ENCODE data around the gene LRMDA. TPM values are rescaled to one million over a fixed set of nuclear protein-coding genes. Genes with fewer than 3 reads are reported as not detected.
"Not testable (repeated sequence)": the region's sequence is repeated elsewhere in the genome, so short reads cannot be mapped to it uniquely, and the experiment has no call there.

The LRMDA gene
- total RNA-seq, 1 experiment from 2014 or later: not detected

DNA sequence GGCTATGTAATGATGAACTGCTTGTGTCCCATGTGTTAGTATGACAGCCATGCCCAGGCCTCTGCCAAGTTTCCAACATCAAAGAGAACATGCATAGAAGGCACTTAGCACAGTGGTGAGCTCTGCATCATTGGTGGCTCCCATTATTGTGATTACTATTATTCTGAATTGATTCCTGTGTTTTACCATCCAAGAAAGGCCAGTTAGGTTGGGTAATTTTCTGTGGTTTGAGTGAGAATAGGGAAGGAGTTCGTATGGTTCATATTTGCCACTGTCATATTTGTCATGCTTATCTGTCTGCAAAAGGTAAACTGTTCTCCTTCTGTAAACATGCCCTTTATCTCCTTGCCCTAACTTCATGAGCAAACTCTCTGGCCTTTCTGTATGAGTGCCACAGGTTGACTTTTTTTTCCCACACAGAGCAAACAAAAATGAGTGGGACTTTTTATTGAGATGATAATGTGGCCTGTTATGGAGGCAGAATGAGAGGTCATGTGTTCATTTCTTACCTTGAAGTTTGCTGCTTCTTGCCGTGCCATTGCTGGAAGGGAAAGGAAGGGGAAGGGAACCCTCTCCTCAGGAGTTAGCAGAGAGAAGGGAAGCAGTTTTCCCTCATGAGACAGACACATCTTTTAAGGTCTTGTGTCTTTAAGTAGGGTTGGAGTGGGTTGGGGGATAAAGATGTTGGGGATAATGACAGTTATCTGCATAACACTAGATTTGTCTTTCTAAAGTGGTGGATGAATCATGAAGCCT is 301.9 kb downstream of the LRMDA start:
- Histone ChIP-seq H3K27me3 (ENCODE audit: control insufficient read depth, insufficient read depth, low read length) (no peaks in the 10 kb centered on the region), H3K4me3 (ENCODE audit: insufficient read depth, low read depth, low read length) (no peak overlapping the region), H3K36me3 (replicated peaks; ENCODE audit: control insufficient read depth, insufficient read depth, low read length) (no peaks in the 10 kb centered on the region)
- no peak for DNase-seq

DNA sequence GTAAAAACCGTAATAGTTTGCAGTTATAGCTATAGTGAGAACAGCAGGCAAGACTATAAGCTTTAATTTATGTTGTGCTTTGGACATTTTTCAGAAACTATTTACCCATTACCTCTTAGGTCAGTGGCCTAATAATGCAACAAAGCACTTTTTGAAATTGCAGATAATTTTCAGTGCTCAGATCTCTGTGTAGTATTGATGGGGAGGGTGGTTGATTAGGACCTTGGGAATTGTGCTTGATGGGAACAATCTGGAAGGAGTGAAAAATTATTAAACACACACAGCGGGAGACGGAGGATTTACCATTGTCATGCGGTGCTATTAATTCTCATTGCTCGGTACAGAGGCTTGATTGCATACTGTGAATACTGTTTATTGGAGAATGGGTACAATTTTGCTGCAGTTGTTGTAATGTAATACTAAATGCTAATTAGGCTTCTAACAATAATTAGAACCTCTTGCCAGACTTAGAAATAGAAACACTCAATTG is 304.8 kb downstream of the LRMDA start:
- Histone ChIP-seq H3K27me3 (ENCODE audit: control insufficient read depth, insufficient read depth, low read length) (no peaks in the 10 kb centered on the region), H3K4me3 (ENCODE audit: insufficient read depth, low read depth, low read length) (no peak overlapping the region), H3K36me3 (replicated peaks; ENCODE audit: control insufficient read depth, insufficient read depth, low read length) (no peaks in the 10 kb centered on the region)
- no peak for DNase-seq

DNA sequence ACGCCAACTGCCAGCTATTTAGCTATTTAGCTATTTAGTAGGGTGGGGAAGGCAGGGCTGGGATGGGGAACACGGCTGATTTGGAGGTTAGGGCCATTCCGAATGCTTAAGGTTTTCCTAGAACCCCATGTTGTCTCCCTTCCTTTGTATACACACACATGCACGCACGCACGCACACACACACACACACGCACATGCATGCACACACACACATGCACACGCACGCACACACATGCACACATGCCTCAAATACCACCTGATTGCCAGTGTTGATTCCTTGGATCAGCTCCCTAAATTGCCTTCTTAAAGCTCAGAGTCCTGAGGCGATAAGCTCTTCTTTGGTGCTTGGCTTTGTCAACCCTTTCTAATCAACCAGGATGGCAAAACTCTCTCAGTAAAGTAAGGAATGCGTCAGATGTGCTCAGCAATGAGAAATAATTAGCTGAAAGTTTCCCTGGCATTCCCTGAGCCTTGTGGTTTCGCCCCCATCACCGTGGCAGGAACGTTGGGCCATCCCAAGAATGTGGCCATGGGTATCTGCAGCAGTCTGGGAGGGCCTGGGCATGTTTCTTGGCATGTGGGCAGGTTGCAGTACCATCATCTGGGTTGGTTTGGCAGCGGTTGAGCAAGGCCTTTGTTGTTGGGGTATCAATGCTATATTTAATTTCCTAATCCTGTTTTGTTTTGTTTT is 305.6 kb downstream of the LRMDA start:
- DNase-seq: no peak
- no peak overlapping the region for H3K4me3 ChIP-seq (ENCODE audit: insufficient read depth, low read depth, low read length)
- no peaks in the 10 kb centered on the region for H3K36me3 ChIP-seq (replicated peaks; ENCODE audit: control insufficient read depth, insufficient read depth, low read length)
- H3K27me3 ChIP-seq (ENCODE audit: control insufficient read depth, insufficient read depth, low read length): no peaks in the 10 kb centered on the region

DNA sequence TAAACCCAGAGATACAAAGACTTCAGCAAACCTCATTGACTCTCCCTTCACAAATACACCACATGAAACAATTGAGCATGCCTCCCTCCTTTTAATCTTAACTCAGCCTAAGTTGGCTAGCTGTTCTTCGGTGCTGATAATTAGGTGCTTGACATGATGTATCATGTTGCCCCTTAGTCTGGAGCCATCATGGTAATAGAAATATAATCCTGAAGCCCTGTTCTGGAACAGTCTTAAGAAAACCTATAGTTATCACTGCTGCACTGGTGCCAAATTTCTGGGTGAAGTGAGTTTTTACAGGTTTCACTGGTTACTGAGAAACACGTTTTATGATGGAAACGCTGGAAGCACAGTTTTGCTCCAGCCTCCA is 306.1 kb downstream of the LRMDA start:
- no peak overlapping the region for H3K4me3 ChIP-seq (ENCODE audit: insufficient read depth, low read depth, low read length)
- H3K27me3 ChIP-seq (ENCODE audit: control insufficient read depth, insufficient read depth, low read length): no peaks in the 10 kb centered on the region
- no peaks in the 10 kb centered on the region for H3K36me3 ChIP-seq (replicated peaks; ENCODE audit: control insufficient read depth, insufficient read depth, low read length)
- no peak for DNase-seq

DNA sequence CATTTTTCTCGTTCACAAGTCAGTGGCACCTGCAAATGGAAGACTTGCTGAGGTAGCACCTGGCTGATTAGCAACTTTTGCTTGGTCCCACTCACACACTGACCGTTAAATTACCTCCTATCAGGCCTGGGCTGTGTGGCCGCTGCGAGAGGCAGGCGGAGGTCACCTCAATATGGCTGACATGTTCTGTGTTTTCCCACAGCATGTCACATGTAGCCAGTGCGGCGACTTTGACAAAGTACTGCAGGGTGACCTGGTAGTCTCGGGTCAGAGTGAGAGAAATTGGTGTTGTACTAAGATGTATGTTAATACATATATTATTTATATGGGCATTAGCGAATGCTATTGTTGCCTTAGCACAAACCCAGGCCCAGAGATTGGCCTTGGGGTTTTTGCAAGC is 307.5 kb downstream of the LRMDA start:
- Histone ChIP-seq H3K36me3 (replicated peaks; ENCODE audit: control insufficient read depth, insufficient read depth, low read length) (no peaks in the 10 kb centered on the region), H3K4me3 (ENCODE audit: insufficient read depth, low read depth, low read length) (no peak overlapping the region), H3K27me3 (ENCODE audit: control insufficient read depth, insufficient read depth, low read length) (no peaks in the 10 kb centered on the region)
- no peak for DNase-seq

DNA sequence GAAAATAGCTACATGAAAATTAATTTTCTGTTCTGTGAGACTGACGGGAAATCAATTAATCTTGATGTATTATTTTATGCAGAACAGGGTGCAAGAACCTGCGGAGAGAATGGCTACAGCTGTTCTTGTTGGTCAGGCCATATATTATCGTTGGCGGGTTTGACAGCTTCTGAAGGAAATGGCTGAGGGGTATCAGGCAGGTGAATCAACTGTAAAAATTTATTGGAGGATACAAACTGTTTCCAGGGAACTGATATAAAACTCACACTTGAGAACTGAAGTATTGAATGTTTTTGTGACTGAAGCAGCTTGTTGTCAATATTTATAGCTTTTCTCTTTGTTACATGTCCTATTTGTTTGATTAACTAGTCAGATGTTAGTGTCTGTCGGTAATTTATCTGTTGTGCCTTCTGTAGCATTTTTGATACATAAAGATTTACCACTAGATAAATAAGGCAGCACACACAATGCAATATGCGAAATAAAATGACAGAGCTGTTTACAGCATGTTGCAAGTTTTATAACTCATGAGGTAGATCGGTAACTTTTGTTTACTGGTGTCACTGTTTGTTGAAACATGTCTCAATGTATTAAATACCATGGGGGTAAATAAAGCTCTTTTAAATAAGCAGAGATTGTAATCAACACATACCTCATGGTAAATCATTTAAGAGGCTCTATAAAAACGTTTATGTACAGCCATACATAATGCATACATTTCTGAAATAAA is 308.2 kb downstream of the LRMDA start:
- DNase-seq: no peak
- H3K36me3 ChIP-seq (replicated peaks; ENCODE audit: control insufficient read depth, insufficient read depth, low read length): no peaks in the 10 kb centered on the region
- no peak overlapping the region for H3K4me3 ChIP-seq (ENCODE audit: insufficient read depth, low read depth, low read length)
- H3K27me3 ChIP-seq (ENCODE audit: control insufficient read depth, insufficient read depth, low read length): no peaks in the 10 kb centered on the region

DNA sequence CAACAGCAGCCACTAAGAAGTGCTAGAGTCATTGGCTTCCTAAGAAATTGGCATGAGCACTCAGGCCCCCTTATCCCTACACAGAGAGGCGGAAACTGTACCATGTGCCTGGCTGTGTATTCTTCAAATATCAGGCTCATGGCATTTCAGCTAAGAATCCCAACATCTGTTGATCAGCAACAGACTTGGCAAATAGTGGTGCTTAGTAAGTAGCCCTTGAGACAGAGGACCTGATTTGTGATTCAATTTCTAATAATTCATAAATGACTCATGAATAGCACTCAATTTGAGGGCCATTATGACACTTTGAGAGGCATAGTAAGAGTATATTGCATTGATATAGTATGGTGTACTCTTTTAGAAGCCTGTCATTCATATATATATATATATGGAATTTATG is 309.1 kb downstream of the LRMDA start:
- no peaks in the 10 kb centered on the region for H3K27me3 ChIP-seq (ENCODE audit: control insufficient read depth, insufficient read depth, low read length)
- no peak overlapping the region for H3K4me3 ChIP-seq (ENCODE audit: insufficient read depth, low read depth, low read length)
- H3K36me3 ChIP-seq (replicated peaks; ENCODE audit: control insufficient read depth, insufficient read depth, low read length): no peaks in the 10 kb centered on the region
- no peak for DNase-seq

DNA sequence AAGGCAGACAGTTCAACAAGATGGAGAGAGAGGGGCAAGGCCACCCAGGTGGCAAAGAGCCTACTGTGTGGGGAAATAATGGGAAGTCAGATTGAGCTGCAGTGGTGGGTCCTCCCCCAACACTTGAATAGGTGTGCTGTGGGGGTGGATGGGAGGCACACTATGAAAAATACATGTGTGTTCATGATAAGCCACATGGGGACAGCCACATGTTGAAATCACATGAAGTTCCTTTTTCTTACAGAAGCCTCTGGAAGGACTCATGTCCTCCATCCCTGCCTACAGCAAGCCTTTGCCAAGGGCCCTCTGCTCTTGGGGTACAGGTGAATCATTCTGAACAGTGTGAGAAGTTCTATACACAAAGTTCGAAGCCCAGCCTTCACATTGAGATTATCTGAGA is 310.9 kb downstream of the LRMDA start:
- Histone ChIP-seq H3K27me3 (ENCODE audit: control insufficient read depth, insufficient read depth, low read length) (no peaks in the 10 kb centered on the region), H3K4me3 (ENCODE audit: insufficient read depth, low read depth, low read length) (no peak overlapping the region), H3K36me3 (replicated peaks; ENCODE audit: control insufficient read depth, insufficient read depth, low read length) (no peaks in the 10 kb centered on the region)
- no peak for DNase-seq

DNA sequence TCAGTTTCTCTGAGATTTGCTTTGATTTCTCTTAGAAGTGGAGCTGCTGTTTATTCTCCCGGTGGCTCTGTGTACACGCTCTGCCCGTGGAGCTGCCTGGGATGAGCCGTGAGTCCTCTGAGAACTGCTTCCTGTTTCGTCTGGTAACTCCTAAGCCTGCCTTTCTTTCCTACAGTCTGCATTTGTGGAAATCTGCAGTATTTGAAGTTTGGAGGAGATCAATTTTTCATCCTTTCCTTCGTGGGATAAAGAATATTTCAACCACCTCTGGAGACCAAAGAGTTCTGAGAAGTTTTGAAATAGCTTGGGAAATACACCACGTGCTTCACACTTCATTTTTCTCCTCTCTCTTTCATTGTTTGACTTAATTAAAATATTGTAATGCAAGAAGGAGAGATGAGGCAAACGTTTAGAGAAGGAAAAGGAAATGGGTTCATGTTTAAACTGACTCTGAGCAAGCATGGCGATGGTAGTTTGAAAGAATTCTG is 311.9 kb downstream of the LRMDA start:
- DNase-seq: no peak
- Histone ChIP-seq H3K4me3 (ENCODE audit: insufficient read depth, low read depth, low read length) (no peak overlapping the region), H3K36me3 (replicated peaks; ENCODE audit: control insufficient read depth, insufficient read depth, low read length) (no peaks in the 10 kb centered on the region), H3K27me3 (ENCODE audit: control insufficient read depth, insufficient read depth, low read length) (no peaks in the 10 kb centered on the region)

DNA sequence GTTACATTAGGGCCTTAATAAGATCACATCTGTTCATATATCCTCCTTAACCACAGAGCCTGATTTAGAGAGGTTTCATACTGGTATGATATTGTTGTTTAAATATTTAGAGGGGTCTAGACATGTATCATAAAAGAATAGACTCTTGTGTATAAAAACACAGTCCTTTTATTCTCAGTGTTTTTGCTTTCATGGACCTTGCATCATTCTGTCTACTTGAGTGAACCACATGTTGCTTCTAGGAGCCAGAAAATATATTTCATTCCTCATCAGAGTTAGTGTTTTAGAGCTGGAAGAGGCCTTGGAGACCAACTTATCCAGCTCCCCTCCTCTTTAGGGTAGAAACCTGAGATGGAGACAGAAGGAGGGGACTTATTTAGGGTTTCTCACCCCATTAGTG is 312.8 kb downstream of the LRMDA start:
- no peak for DNase-seq
- Histone ChIP-seq H3K4me3 (ENCODE audit: insufficient read depth, low read depth, low read length) (no peak overlapping the region), H3K36me3 (replicated peaks; ENCODE audit: control insufficient read depth, insufficient read depth, low read length) (no peaks in the 10 kb centered on the region), H3K27me3 (ENCODE audit: control insufficient read depth, insufficient read depth, low read length) (no peaks in the 10 kb centered on the region)

DNA sequence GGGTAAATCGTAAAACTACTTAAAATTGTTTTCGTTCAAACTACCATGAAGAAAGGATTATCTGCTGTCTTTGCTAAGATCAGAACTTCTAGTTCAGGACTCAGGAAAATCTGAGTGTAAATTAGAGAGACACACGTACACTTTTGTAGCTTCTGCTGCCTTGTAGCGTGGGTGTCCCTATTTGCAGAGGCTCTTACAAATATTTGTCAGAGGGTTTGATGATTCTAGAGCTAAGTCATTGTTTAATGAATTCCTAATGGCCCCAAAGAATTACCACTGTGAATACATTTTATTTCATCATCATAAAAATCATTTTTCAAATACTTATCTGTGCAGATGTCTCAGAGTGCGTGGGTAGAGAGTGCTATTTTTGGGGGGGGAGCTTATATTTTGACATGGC is 314.9 kb downstream of the LRMDA start:
- DNase-seq: no peak

DNA sequence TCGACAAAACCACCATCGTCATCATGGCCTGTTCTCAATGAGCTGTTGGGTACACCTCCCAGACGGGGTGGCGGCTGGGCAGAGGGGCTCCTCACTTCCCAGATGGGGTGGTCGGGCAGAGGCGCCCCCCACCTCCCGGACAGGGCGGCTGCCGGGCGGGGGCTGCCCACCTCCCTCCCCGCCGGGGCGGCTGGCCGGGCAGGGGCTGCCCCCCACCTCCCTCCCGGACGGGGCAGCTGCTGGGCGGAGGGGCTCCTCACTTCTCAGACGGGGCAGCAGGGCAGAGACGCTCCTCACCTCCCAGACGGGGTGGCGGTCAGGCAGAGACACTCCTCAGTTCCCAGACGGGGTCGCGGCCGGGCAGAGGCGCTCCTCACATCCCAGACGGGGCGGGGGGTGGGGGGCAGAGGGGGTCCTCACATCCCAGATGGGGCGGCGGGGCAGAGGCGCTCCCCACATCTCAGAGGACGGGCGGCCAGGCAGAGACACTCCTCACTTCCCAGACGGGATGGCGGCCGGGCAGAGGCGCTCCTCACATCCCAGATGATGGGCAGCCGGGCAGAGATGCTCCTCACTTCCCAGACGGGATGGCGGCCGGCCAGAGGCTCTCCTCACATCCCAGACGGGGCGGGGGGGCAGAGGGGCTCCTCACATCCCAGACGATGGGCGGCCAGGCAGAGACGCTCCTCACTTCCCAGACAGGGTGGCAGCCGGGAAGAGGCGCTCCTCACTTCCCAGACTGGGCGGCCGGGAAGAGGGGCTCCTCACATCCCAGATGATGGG is 318.9 kb downstream of the LRMDA start:
- not testable (repeated sequence) for H3K4me3 ChIP-seq (ENCODE audit: insufficient read depth, low read depth, low read length); H3K36me3 ChIP-seq (replicated peaks; ENCODE audit: control insufficient read depth, insufficient read depth, low read length); H3K27me3 ChIP-seq (ENCODE audit: control insufficient read depth, insufficient read depth, low read length); DNase-seq

More for the DNA sequence above, 314.9 kb downstream of the LRMDA start:
- Histone ChIP-seq H3K27me3 (ENCODE audit: control insufficient read depth, insufficient read depth, low read length) (no peaks in the 10 kb centered on the region), H3K4me3 (ENCODE audit: insufficient read depth, low read depth, low read length) (no peak overlapping the region), H3K36me3 (replicated peaks; ENCODE audit: control insufficient read depth, insufficient read depth, low read length) (no peaks in the 10 kb centered on the region)

DNA sequence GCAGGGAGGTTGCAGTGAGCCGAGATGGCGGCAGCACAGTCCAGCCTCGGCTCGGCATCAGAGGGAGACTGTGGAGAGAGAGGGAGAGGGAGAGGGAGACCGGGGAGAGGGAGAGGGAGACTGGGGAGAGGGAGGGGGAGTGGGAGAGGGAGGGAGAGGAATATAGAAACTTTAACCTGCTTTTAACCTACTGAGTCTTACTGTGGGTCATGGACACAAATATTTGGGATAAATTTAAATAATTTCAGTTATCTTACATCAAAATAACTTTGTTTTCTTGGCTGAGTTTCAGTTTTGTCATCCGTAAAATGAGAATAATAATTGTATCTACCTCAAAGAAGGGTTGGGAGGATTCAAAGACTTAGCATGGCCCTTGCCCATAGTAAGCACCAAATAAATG is 319.8 kb downstream of the LRMDA start:
- no peak for DNase-seq
- no peaks in the 10 kb centered on the region for H3K36me3 ChIP-seq (replicated peaks; ENCODE audit: control insufficient read depth, insufficient read depth, low read length)
- H3K27me3 ChIP-seq (ENCODE audit: control insufficient read depth, insufficient read depth, low read length): no peaks in the 10 kb centered on the region
- H3K4me3 ChIP-seq (ENCODE audit: insufficient read depth, low read depth, low read length): no peak overlapping the region

DNA sequence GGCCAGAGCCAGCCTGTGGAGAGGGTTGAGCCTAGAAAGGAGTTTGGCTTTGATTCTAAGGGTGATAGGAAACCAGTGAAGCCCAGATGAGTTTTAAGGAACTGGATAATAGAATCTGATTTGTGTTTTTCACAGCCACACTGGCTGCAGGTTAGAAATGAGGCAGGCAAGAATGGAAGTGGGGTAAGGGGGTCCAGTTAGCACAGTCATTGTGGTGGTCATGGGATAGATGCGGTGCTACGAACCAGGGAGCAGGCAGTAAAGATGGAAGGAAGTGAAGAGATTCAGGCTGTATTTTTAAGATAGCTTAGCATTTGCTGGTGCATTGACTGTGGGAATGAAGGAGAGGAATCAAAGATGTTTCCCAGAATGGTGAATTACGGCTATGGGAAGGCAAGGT is 322.2 kb downstream of the LRMDA start:
- H3K36me3 ChIP-seq (replicated peaks; ENCODE audit: control insufficient read depth, insufficient read depth, low read length): no peaks in the 10 kb centered on the region
- DNase-seq: no peak

More for the DNA sequence above, 322.2 kb downstream of the LRMDA start:
- H3K4me3 ChIP-seq (ENCODE audit: insufficient read depth, low read depth, low read length): no peak overlapping the region
- no peaks in the 10 kb centered on the region for H3K27me3 ChIP-seq (ENCODE audit: control insufficient read depth, insufficient read depth, low read length)

Measured in H7 (cell line).